ENCODE data around the gene SFTA2.

DNA sequence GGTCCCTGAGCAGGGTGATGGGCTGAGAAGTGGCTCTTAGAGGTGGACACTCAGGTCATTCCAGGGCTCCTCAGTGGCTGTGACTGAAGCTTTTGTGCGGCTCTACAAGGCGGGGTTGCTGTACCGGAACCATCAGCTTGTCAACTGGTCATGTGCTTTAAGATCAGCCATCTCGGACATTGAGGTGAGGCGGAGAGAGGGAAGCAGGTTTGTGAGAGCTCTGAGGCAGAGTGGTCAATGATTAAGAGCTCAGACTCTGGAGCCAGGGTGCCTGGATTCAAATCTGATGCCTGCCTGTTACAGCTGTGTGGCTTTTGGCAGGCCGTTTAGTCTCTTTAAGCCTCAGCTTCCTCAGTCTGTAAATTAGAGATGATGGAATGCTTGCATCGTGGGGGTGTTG, 14.9 kb downstream of the SFTA2 start:
- TF ChIP-seq NR3C1 (IDR thresholded peaks at IDR 0.05), result no peak
- no peak for TF ChIP-seq JUN (IDR thresholded peaks at IDR 0.05)
- TF ChIP-seq, protein P1, sequence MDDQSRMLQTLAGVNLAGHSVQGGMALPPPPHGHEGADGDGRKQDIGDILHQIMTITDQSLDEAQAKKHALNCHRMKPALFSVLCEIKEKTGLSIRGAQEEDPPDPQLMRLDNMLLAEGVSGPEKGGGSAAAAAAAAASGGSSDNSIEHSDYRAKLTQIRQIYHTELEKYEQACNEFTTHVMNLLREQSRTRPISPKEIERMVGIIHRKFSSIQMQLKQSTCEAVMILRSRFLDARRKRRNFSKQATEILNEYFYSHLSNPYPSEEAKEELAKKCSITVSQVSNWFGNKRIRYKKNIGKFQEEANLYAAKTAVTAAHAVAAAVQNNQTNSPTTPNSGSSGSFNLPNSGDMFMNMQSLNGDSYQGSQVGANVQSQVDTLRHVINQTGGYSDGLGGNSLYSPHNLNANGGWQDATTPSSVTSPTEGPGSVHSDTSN (IDR thresholded peaks at IDR 0.05), result no peak
- no peak for TF ChIP-seq POLR2A (IDR thresholded peaks at IDR 0.05; ENCODE audit: low read length)
- TF ChIP-seq, protein P2, sequence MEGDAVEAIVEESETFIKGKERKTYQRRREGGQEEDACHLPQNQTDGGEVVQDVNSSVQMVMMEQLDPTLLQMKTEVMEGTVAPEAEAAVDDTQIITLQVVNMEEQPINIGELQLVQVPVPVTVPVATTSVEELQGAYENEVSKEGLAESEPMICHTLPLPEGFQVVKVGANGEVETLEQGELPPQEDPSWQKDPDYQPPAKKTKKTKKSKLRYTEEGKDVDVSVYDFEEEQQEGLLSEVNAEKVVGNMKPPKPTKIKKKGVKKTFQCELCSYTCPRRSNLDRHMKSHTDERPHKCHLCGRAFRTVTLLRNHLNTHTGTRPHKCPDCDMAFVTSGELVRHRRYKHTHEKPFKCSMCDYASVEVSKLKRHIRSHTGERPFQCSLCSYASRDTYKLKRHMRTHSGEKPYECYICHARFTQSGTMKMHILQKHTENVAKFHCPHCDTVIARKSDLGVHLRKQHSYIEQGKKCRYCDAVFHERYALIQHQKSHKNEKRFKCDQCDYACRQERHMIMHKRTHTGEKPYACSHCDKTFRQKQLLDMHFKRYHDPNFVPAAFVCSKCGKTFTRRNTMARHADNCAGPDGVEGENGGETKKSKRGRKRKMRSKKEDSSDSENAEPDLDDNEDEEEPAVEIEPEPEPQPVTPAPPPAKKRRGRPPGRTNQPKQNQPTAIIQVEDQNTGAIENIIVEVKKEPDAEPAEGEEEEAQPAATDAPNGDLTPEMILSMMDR (IDR thresholded peaks at IDR 0.05), result no peak
- no peak for TF ChIP-seq CEBPB (IDR thresholded peaks at IDR 0.05)
- no peak for TF ChIP-seq EP300 (IDR thresholded peaks at IDR 0.05)
- no peak for TF ChIP-seq HDAC2 (IDR thresholded peaks at IDR 0.05)
- TF ChIP-seq CHD2 (IDR thresholded peaks at IDR 0.05; ENCODE audit: low read length, partially characterized antibody), result no peak
- TF ChIP-seq RFX5 (IDR thresholded peaks at IDR 0.05), result no peak
- TF ChIP-seq, protein P3, sequence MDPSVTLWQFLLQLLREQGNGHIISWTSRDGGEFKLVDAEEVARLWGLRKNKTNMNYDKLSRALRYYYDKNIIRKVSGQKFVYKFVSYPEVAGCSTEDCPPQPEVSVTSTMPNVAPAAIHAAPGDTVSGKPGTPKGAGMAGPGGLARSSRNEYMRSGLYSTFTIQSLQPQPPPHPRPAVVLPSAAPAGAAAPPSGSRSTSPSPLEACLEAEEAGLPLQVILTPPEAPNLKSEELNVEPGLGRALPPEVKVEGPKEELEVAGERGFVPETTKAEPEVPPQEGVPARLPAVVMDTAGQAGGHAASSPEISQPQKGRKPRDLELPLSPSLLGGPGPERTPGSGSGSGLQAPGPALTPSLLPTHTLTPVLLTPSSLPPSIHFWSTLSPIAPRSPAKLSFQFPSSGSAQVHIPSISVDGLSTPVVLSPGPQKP (IDR thresholded peaks at IDR 0.05; ENCODE audit: low read depth, low read length), result no peak

Measured in A549 (cell line).